GM12872 (cell line): ENCODE results near the gene MPND.
A peak's percentile ranks its signal among the peaks of the same experiment; 100 is the strongest.

Experiments
- TF ChIP-seq, protein P1 (sequence below): IDR thresholded peaks from 3 replicates; pipeline ENCODE4 v1.5.1; 2011; ENCODE audit warnings: low read depth, mild to moderate bottlenecking, low read length, moderate library complexity; ENCODE audit not compliant: insufficient read depth

The MPND gene

GRCh38 chr19:4366666-4367335, 23.4 kb downstream of the MPND start:
- TF ChIP-seq, protein P1, sequence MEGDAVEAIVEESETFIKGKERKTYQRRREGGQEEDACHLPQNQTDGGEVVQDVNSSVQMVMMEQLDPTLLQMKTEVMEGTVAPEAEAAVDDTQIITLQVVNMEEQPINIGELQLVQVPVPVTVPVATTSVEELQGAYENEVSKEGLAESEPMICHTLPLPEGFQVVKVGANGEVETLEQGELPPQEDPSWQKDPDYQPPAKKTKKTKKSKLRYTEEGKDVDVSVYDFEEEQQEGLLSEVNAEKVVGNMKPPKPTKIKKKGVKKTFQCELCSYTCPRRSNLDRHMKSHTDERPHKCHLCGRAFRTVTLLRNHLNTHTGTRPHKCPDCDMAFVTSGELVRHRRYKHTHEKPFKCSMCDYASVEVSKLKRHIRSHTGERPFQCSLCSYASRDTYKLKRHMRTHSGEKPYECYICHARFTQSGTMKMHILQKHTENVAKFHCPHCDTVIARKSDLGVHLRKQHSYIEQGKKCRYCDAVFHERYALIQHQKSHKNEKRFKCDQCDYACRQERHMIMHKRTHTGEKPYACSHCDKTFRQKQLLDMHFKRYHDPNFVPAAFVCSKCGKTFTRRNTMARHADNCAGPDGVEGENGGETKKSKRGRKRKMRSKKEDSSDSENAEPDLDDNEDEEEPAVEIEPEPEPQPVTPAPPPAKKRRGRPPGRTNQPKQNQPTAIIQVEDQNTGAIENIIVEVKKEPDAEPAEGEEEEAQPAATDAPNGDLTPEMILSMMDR = no peak

DNA sequence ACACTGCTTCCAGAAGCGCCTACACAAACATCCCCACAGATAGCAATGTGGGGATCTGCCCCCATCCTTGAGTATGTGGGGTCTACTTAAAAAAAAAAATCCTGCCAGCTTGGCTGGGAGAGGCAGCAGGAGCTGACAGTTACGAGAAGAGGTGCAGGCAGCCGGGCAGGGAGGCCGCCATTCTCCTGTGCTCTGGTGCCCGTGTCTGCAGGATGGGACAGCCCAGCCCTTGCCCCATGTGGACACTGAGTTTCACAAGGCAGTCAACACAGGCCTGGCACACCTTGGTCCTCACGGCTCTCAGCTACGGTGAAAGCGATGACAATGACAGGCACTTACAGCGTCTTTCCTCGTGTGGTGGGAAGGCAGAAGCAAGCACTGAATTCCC, 24.0 kb downstream of the MPND start:
- TF ChIP-seq, protein P1 = no peak

DNA sequence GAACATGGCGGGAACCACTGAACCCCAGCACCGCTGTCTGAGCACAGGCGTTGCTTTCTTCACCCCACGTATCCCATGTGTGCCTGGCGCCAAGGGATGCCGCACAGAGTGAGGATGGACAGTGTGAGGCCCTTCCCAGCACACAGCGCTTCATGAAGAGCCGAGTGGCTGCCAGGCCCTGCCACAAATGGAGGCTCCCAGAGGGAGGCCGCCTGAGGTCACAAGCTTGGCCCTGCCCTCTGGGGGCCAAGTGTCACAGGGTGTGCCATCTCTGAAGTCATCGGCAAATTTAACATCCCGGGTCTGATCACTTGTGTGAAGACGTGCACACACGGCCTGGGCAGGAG, 24.4 kb downstream of the MPND start:
- TF ChIP-seq, protein P1 = no peak

DNA sequence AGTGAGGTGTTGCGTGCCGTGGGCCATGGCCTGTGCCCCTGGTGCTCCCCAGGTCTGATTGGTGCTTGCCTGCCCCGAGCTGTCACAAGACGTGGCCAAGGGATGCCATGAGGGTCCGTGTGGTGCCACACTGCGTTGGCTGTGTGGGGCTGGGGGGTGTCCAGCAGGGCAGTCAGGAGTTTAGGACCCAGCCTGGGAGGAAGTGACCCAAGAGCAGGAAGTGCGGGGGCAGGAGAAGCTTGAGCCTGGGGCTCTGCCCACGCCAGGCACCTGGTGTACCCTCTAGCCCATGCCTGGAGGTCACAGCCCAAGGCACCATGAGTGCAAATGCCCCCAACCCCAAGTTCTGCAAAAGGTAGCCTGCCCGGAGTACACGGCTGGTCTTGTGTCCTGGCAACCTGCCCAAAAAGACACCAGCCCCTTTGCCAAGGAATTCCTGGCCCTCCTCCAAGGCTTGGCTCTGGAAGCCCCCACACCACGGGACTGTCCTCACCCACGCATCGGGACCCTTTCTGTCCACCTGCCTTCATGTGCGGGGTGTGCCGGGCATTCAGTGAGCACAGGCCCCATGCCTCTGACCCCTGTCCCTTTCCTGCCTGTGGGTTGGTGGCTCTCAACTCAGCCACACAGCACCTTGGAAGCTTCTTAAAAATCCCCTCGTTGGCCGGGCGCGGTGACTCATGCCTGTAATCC, 24.9 kb downstream of the MPND start:
- TF ChIP-seq, protein P1 = no peak

DNA sequence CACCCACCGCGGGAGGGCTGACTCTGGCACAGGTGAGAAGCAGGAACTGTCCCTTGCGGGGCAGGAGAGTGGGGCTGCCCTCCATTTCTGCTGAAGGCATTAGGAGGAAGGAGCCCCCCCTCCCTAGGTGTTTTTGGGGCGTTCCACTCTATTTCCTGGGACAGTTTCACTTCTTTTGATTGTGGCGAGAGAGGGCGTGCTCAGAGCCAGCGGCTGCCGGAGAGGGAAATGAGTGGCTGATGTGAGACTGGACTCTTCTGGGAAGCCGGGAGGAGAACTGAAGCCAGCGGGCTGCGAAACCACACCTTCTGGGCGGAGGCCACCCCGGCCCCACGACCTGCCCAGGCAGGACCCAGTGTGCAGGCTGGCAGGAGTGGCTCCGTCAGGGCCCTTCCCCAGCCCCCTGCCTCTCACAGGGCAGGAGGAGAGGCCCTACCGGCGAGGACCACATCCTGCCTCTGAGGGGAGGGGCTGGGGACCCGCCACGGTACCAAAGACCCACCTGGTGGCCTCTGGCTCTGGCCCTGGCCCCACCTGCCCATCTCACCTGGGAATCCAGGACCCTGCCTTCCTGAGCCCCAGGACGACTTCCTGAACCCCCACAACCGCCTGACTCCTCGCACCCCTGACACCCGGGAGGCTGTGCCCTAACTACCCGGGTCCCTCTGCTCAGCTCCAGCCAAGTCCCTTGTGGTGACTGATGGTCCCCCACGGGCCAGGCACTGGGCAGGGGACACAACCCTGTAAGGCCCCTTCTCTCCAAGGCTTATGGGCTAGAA, 25.9 kb downstream of the MPND start:
- TF ChIP-seq, protein P1 = no peak

DNA sequence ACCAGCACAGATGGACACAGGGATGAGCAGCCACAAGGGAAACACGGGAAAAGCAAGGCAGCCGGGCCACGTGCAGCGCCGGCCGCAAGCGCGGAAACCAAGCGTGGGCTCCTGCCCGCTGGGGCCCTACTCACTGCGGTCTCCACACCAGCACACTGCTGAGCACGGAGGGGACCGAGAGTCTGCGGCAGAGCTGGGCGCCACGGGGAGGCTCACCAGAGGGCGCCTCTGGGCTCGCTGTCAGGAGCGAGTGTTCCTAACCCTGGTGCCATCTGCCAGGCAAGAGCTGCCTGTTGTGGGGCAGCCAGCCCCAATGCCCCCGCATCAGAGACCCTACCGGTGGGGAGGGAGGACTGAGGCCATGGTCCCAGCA, 26.5 kb downstream of the MPND start:
- TF ChIP-seq, protein P1 = peak; percentile 81

DNA sequence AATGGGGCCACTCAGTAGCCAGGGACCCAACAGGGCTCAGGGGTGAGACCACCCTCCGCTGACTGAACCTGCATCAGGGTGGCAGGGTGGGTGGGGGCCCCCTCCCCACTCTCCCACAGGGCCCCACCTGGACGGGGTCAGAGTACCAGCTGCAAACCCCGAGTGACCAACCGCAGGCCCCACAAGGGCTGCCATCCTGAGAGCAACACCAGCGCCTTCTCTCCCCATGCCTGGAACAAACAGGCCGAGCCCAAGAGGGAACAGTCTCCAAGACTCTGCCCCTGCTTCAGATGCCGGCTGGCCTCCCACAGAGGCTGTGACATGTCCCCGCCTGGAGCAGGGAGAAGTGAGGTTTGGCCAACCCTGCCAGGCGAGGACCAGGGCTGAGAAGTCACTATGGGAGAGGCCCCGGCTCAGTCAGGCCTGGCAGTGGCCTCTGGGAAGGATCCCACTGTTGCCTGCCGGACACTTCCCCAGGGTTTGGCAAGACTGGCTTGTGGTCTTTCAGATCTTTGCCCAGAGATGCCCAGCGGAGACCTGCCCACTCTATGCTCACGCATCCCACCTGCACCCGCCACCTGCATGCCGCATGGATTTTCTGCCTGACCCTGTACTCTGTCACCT, 27.2 kb downstream of the MPND start:
- TF ChIP-seq, protein P1 = no peak
